HG03460 (cell line): ENCODE data around the gene CEP70.

ENCODE experiments used
- ATAC-seq: cut with Tn5 transposase; IDR thresholded peaks from one replicate; pipeline ENCODE4 v1.9.1; 2021; ENCODE audit not compliant: unreplicated experiment

CEP70 gene

GRCh38 chr3:138452436-138452835, 141.6 kb downstream of the CEP70 start:
- ATAC-seq, result no peak

GRCh38 chr3:138451595-138452162, 142.4 kb downstream of the CEP70 start:
- no peak for ATAC-seq

- no peak for ATAC-seq
Observed at GRCh38 chr3:138450704-138451424, 143.2 kb downstream of the CEP70 start.

GRCh38 chr3:138450181-138450580, 143.9 kb downstream of the CEP70 start:
- no peak for ATAC-seq

GRCh38 chr3:138449490-138449889, 144.6 kb downstream of the CEP70 start:
- no peak for ATAC-seq

GRCh38 chr3:138448631-138449030, 145.4 kb downstream of the CEP70 start:
- ATAC-seq, result no peak

- no peak for ATAC-seq
Observed at GRCh38 chr3:138445654-138446053, 148.4 kb downstream of the CEP70 start.

- ATAC-seq, result no peak
Observed at GRCh38 chr3:138445236-138445635, 148.8 kb downstream of the CEP70 start.
